AG08396 (cell line): Measurements from ENCODE around the gene C5orf63.
A peak's percentile ranks its signal among the peaks of the same experiment; 100 is the strongest.
"Not testable (repeated sequence)": the region's sequence is repeated elsewhere in the genome, so short reads cannot be mapped to it uniquely, and the experiment has no call there.

Source experiments
- DNase-seq: peaks from one replicate; pipeline ENCODE4 v3.0.0; 2012; ENCODE audit warnings: low spot score, mixed read lengths

C5orf63 gene

DNA sequence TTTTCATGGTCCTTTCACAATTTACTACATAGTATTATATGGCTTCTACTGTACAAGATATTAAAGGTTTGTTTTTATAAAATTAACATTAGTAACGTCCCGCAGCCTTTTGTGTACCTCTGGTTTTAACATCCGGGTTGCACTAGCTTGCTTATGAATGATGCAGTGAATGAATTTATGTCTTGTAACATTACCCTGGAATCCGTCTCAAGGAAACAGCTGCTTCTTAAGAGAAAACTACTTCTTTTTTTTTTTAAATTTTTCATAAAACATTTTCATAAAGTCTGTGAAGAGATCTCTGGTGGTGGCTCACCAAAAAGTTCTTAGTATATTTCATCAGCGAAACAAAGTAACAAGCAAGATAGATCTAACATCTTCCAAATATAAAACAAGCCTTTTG lies 66.6 kb downstream of the C5orf63 start:
- DNase-seq, result no peak

DNA sequence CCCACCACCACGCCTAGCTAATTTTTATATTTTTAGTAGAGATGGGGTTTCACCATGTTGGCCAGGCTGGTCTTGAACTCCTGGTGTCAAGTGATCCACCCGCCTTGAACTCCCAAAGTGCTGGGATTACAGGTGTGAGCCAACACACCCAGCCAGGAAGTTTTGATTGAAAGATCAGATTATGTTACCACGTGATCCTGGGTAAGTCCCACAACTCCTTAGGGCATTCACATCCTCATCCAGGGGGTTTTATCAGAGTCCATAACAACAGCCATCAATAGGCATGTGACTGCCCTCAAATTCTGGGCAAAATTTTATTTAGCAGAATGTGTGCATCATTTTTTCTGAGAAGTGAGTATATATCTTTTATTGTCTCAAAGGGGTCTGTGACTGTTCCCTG lies 68.0 kb downstream of the C5orf63 start:
- DNase-seq, result not testable (repeated sequence)

DNA sequence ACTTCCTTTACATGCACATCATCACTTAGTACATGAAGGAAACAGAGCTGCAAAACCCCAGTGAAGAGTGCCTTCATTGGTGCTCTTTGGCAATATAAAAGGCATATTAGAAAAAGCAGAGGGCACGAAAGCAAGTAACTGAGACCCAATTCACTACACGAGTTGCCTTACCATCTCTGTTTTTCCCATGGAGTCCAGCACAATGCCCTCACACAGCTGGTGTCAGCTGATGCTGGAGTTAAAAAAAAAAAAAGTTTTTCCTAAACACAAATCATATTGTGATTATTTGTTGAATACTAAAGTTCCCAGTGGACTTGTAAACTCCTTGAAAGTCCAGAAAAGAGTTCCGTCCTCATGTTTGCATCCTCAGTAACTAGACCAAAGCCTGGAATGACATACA lies 68.6 kb downstream of the C5orf63 start:
- no peak for DNase-seq

DNA sequence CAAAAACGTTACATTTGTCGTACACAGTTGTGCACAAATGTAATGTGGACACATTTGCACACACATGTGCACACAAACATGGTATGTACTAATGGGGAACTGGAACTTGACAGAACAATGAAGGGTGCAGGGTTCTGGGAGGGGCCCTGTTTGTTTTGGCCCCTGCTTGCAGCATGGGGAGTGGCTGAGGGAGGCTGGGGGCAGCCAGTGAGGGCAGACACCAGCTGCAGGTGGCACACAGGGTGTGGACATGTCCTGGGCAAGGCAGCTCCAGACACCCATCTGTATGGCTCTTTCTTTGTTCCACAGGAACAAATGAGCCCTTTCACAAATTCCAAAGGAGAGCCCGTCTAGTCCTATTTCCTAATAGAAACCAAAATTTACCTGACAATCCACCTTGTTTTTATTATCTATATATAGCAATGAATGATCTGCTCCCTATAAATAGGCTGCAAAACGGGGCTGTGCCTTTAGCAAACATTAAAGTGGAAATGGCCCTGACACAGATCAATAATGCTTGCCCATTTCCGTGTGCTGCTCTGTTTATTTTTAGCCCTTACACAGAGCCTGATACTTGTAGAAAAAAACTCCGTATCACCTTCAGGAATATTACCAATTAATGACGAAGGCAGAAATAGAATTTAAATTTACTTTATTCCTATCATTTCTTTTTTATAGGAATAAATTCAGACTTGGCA lies 69.4 kb downstream of the C5orf63 start:
- no peak for DNase-seq

DNA sequence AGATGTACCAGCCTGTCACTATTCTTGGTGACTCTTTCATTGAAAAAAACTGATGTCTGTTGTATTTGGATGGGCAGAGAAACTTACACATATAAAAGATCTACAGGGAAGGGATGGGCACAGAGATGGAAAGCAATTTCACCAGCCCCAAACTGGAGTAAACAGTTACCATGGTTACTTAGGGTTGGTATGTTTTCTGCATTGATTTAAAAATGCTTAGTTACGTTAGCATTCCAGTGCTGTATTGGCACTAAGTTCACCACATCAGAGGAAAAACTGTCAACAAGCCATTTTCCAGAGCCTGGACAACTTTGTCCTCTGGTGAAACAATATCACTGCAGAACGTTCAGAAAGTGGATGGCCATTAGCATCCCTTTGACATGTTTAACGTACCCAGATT lies 70.9 kb downstream of the C5orf63 start:
- peak; percentile 57 for DNase-seq

DNA sequence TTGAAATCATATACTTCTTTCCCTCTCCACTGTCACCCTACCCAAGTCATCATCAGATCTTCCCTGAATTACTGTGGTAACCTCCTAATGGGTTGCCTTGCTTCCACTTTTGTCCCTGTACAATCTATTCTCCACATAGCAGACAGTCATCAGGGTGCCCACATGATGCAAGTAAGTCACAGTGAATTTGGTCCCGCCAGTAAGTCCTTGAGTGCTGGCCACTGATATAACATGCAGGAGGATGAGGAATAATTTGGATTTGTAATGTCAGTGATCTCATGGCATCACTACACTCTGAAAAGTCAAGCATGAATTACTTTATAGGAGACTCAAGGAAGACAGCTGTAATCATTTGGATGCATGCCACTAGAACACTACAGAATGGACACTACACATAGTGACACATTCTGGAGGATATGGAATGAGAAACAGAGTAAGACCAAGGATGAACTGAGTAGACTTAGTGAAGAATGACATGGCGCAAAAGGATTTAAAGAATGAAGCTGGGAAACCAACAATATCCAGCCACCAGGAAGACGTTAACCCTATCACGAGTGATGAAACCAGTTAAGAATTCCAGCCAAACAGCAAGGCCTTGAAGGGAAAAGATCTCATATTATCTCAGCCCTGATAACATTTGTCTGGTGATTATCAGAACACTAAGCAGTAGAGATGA lies 71.5 kb downstream of the C5orf63 start:
- peak; percentile 74 for DNase-seq
